Adipose tissue (tissue), 3 donors: ENCODE data around the gene MBD3. TPM values are rescaled to one million over a fixed set of nuclear protein-coding genes. Genes with fewer than 3 reads are reported as not detected.
"Not testable (repeated sequence)": the region's sequence is repeated elsewhere in the genome, so short reads cannot be mapped to it uniquely, and the experiment has no call there.

ENCODE experiments used
- H3K27ac ChIP-seq: one replicate; pipeline ENCODE4 v1.5.1; 2013; ENCODE audit warnings: low read depth, low read length
- WGBS, 3 donors: extraction: QIAGEN DNeasy Blood & Tissue Kit; methylation state at CpG; one replicate each; pipeline ENCODE4 v1.1.7; 2013; 5-methylcytosine and 5-hydroxymethylcytosine counted together
- polyA plus RNA-seq, 3 donors: library from polyadenylated mRNA; stranded (reverse); fragments of 200-250 nt; gene quantifications; one replicate each; pipeline ENCODE4 v1.2.3, GENCODE V29; 2013
- donor health status: healthy with polysubstance abuse.
- donor health status: Bipolar disorder and iron deficiency.
- donor health status: healthy.

Gene MBD3
- polyA plus RNA-seq, result 10 to 100 TPM; 29.2 to 87.3 (median 73.1) TPM

- H3K27ac ChIP-seq, result peak within 1 kb of the TSS; percentile 81
- WGBS, 3 donors, result 1% methylated on average over 37 to 68 of the region's 68 CpGs
Observed at GRCh38 chr19:1592755-1593500, at the start of gene MBD3. MBD3 (minus strand) TSS chr19:1592865; CDS start chr19:1592631, 234 bp downstream.

- WGBS, 3 donors, result 79 to 88% (median 88%) methylated on average over 10 of the region's 10 CpGs
- not testable (repeated sequence) for H3K27ac ChIP-seq
Observed at GRCh38 chr19:1640893-1641448, 48.3 kb upstream of the MBD3 start.

- H3K27ac ChIP-seq, result no peak overlapping the region
- 95 to 96% (median 95%) methylated on average over 33 to 34 of the region's 34 CpGs for WGBS, 3 donors
Observed at GRCh38 chr19:1636325-1637236, 43.9 kb upstream of the MBD3 start.

- 97 to 99% (median 97%) methylated on average over 5 of the region's 5 CpGs for WGBS, 3 donors
- H3K27ac ChIP-seq, result no peak overlapping the region
Observed at GRCh38 chr19:1634938-1635243, 42.2 kb upstream of the MBD3 start.

- 93 to 95% (median 94%) methylated on average over 19 of the region's 19 CpGs for WGBS, 3 donors
- no peak overlapping the region for H3K27ac ChIP-seq
Observed at GRCh38 chr19:1634242-1634937, 41.7 kb upstream of the MBD3 start.

- no peak overlapping the region for H3K27ac ChIP-seq
- WGBS, 3 donors, result 88 to 94% (median 93%) methylated on average over 11 of the region's 11 CpGs
Observed at GRCh38 chr19:1633269-1633826, 40.7 kb upstream of the MBD3 start.

GRCh38 chr19:1632462-1633268 is 40.0 kb upstream of the MBD3 start:
- no peak overlapping the region for H3K27ac ChIP-seq
- WGBS, 3 donors, result 85 to 93% (median 93%) methylated on average over 26 of the region's 26 CpGs

- 89 to 93% (median 90%) methylated on average over 28 to 31 of the region's 31 CpGs for WGBS, 3 donors
- no peak overlapping the region for H3K27ac ChIP-seq
Observed at GRCh38 chr19:1631557-1632100, 39.0 kb upstream of the MBD3 start.

GRCh38 chr19:1630811-1631210 is 38.1 kb upstream of the MBD3 start:
- 91 to 94% (median 93%) methylated on average over 16 to 17 of the region's 17 CpGs for WGBS, 3 donors
- no peak overlapping the region for H3K27ac ChIP-seq

GRCh38 chr19:1630012-1630411 is 37.3 kb upstream of the MBD3 start:
- WGBS, 3 donors, result 88 to 94% (median 88%) methylated on average over 15 to 20 of the region's 20 CpGs
- H3K27ac ChIP-seq, result no peak overlapping the region

GRCh38 chr19:1629256-1629808 is 36.7 kb upstream of the MBD3 start:
- WGBS, 3 donors, result 97 to 98% (median 97%) methylated on average over 24 of the region's 24 CpGs

GRCh38 chr19:1627194-1627593 is 34.5 kb upstream of the MBD3 start:
- 93 to 96% (median 94%) methylated on average over 16 to 17 of the region's 17 CpGs for WGBS, 3 donors
- H3K27ac ChIP-seq, result no peak overlapping the region

More at GRCh38 chr19:1629256-1629808, 36.7 kb upstream of the MBD3 start:
- H3K27ac ChIP-seq, result no peak overlapping the region

GRCh38 chr19:1626417-1627010 is 33.8 kb upstream of the MBD3 start:
- WGBS, 3 donors, result 88 to 93% (median 91%) methylated on average over 28 to 32 of the region's 32 CpGs
- H3K27ac ChIP-seq, result no peak overlapping the region

GRCh38 chr19:1624458-1624857 is 31.8 kb upstream of the MBD3 start:
- H3K27ac ChIP-seq, result no peak overlapping the region
- 58 to 83% (median 65%) methylated on average over 23 of the region's 23 CpGs for WGBS, 3 donors

- 77 to 92% (median 77%) methylated on average over 5 of the region's 5 CpGs for WGBS, 3 donors
Observed at GRCh38 chr19:1622541-1622940, 29.9 kb upstream of the MBD3 start.

GRCh38 chr19:1622007-1622406 is 29.3 kb upstream of the MBD3 start:
- WGBS, 3 donors, result 87 to 94% (median 94%) methylated on average over 12 to 23 of the region's 23 CpGs
- H3K27ac ChIP-seq, result no peak overlapping the region

More at GRCh38 chr19:1622541-1622940, 29.9 kb upstream of the MBD3 start:
- H3K27ac ChIP-seq, result no peak overlapping the region

- WGBS, 3 donors, result 91 to 95% (median 92%) methylated on average over 18 to 23 of the region's 23 CpGs
- H3K27ac ChIP-seq, result no peak overlapping the region
Observed at GRCh38 chr19:1621574-1621973, 28.9 kb upstream of the MBD3 start.
